Measurements from ENCODE around the gene VSIG10L. TPM values are rescaled to one million over a fixed set of nuclear protein-coding genes. Genes with fewer than 3 reads are reported as not detected.

VSIG10L gene
- total RNA-seq, 1 experiment from 2014 or later = 3.5 TPM

DNA sequence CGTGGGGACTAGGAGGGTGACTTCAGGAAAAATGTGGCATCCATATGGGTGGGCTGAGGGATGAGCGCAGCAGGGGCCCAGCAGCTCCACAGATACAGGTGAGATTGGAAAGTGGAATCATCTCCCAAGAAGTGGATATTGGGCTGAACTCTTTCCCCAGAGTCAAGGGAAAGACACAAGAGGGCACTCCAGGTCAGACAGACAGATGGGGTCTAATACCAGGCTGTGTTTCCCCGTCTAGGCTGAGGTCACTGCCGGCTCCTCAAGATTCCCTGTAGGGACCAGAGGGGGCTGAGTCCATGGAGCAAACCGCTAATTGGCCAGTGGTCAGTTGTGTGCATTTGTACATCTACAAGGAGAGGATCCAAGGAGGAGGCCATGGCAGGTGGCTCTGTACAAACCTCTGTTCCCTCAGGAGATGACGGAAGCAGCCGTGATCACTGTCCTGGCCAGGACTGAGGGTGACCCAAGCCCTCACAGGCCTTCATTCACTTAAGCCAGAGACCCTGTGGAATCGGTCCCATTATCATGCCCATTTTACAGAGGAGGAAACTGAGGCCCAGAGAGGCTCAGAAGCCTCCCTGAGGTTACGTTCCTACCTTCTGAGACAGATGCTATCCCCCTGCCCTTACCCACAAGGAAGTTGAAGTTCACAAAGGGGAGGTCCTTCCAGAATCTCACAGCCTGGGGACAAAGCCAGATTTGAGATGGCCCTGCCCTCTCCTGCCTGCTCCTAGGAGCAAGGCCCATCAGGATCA lies 45.4 kb downstream of the VSIG10L start:
- DNase-seq = peak; percentile 23
- Histone ChIP-seq H3K4me2 (ENCODE audit: low read length) (no peak overlapping the region), H3K9ac (ENCODE audit: low read length) (no peak overlapping the region), H4K20me1 (ENCODE audit: low read length) (no peaks in the 10 kb centered on the region), H3K27ac (ENCODE audit: low read length) (no peak overlapping the region), H3K9me3 (ENCODE audit: low read length) (no peaks in the 10 kb centered on the region), H2AFZ (ENCODE audit: low read length) (no peak overlapping the region), H3K9me2 (replicated peaks; ENCODE audit: low read length) (no peaks in the 10 kb centered on the region), H3K36me3 (ENCODE audit: low read depth, low read length) (no peaks in the 10 kb centered on the region), H3K4me3 (ENCODE audit: low read length) (no peak overlapping the region), H3K27me3 (ENCODE audit: low read length) (peaks cover 78% of the 10 kb centered on the region), H3K79me2 (ENCODE audit: low read length) (no peaks in the 10 kb centered on the region), H3F3A (ENCODE audit: low read length, unreplicated experiment) (no peaks in the 10 kb centered on the region), H3K4me1 (ENCODE audit: insufficient read depth, low read length) (no peaks in the 10 kb centered on the region)
- TF ChIP-seq EZH2 (IDR thresholded peaks at IDR 0.05; ENCODE audit: low read length, unreplicated experiment) (no peak), EZH2phosphoT487 (IDR thresholded peaks at IDR 0.05; ENCODE audit: borderline replicate concordance, low read length) (no peak)
- TF ChIP-seq, protein P1, sequence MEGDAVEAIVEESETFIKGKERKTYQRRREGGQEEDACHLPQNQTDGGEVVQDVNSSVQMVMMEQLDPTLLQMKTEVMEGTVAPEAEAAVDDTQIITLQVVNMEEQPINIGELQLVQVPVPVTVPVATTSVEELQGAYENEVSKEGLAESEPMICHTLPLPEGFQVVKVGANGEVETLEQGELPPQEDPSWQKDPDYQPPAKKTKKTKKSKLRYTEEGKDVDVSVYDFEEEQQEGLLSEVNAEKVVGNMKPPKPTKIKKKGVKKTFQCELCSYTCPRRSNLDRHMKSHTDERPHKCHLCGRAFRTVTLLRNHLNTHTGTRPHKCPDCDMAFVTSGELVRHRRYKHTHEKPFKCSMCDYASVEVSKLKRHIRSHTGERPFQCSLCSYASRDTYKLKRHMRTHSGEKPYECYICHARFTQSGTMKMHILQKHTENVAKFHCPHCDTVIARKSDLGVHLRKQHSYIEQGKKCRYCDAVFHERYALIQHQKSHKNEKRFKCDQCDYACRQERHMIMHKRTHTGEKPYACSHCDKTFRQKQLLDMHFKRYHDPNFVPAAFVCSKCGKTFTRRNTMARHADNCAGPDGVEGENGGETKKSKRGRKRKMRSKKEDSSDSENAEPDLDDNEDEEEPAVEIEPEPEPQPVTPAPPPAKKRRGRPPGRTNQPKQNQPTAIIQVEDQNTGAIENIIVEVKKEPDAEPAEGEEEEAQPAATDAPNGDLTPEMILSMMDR (conservative IDR thresholded peaks at IDR 0.05; ENCODE audit: low read depth, low read length) = no peak; the same call in 1 of the 2 replicates
- peak; percentile 29; the same call in 1 of the 2 replicates for ATAC-seq
- CTCF ChIA-PET = interaction anchor here (0.8 kb wide), 1 partner anchor 82 kb away, joined by 6 read pairs; no protein-coding TSS in a partner anchor
- no TSS peak for BruUV-seq (replicated peaks)
- intact Hi-C loops (cut with micrococcal nuclease) = no loop called here
- POLR2A ChIA-PET (ENCODE audit: unreplicated experiment) = no interaction called here

DNA sequence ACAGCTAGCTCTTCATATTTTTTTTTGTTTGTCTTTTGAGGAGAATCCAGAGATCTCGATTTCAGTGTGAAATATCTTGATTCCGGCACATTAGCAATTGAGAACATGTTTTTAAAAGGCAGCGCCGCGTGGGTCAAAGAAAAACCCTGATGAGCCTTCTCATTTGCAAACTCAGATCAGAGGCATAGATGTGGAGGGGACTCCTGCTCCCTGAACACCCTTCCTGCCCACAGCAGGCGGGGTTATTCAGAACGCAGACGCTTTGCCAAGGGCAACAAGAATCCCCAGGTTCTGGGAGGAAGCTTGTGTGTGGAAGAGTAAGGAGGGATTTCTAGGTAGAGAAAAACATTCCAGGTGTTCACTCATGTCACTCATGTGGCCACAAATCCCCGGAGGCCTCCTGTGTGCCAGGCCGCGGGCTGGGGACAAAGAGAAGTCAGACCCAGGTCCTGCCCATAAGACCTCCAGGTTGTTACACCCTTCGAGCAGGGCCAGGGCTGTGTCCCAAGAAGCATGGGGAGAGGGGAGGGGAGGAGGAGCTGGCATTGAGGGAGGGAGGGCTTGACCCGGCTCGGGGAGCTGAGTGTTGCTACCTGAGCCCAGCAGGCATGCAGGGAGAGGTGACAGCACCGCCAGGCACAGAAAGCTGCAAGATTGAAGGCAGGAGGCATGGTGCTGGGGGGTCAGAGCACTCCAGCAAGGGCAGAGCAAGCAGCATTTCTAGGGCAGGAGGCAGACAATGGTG lies 46.4 kb downstream of the VSIG10L start:
- H2AFZ ChIP-seq (ENCODE audit: low read length) = no peak overlapping the region
- no peak overlapping the region for H3K27ac ChIP-seq (ENCODE audit: low read length)
- no peaks in the 10 kb centered on the region for H3K79me2 ChIP-seq (ENCODE audit: low read length)
- H3K4me3 ChIP-seq (ENCODE audit: low read length) = no peak overlapping the region
- H3K4me1 ChIP-seq (ENCODE audit: insufficient read depth, low read length) = no peaks in the 10 kb centered on the region
- no peaks in the 10 kb centered on the region for H3F3A ChIP-seq (ENCODE audit: low read length, unreplicated experiment)
- TF ChIP-seq, protein P1 (conservative IDR thresholded peaks at IDR 0.05; ENCODE audit: low read depth, low read length) = no peak
- no peak for TF ChIP-seq EZH2phosphoT487 (IDR thresholded peaks at IDR 0.05; ENCODE audit: borderline replicate concordance, low read length)
- TF ChIP-seq EZH2 (IDR thresholded peaks at IDR 0.05; ENCODE audit: low read length, unreplicated experiment) = no peak
- H3K9me3 ChIP-seq (ENCODE audit: low read length) = no peaks in the 10 kb centered on the region
- BruUV-seq (replicated peaks) = no TSS peak
- H3K4me2 ChIP-seq (ENCODE audit: low read length) = no peak overlapping the region
- DNase-seq (no peak), ATAC-seq (no peak)
- ChIA-PET CTCF (interaction anchor here (0.8 kb wide), 1 partner anchor 83 kb away, joined by 6 read pairs; no protein-coding TSS in a partner anchor), POLR2A (ENCODE audit: unreplicated experiment) (no interaction called here)
- H3K36me3 ChIP-seq (ENCODE audit: low read depth, low read length) = no peaks in the 10 kb centered on the region
- no peaks in the 10 kb centered on the region for H4K20me1 ChIP-seq (ENCODE audit: low read length)
- intact Hi-C loops (cut with micrococcal nuclease) = no loop called here
- H3K9me2 ChIP-seq (replicated peaks; ENCODE audit: low read length) = 0 out of 2 replicates have a peak, but pooled peaks cover 6% of the 10 kb centered on the region
- H3K9ac ChIP-seq (ENCODE audit: low read length) = no peak overlapping the region
- H3K27me3 ChIP-seq (ENCODE audit: low read length) = peaks cover 85% of the 10 kb centered on the region
